Measurements from ENCODE around the gene ATP13A5. TPM values are rescaled to one million over a fixed set of nuclear protein-coding genes. Genes with fewer than 3 reads are reported as not detected.

ATP13A5 gene
- total and polyA plus RNA-seq, 3 experiments from 2014 or later = not detected

DNA sequence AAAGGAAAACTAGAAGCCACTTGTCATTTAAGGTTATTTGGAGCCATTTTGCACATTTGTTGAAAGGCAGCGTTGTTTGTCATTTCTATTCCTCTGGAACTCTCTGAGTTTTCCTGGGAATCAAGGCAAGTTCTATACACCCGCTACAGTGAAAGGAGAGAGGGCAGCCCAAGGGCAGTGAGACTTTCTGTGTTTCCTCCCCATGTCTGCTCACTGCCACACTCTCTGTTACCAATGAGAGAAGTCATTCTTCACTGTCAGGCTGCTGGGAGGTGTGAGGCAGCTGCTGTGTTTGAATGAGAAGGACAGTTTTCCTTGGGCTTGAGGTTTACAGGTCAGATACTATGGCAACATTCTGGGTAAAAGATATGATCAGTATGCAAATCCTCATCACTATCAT lies 36.0 kb downstream of the ATP13A5 start:
- no peak for DNase-seq
- ChIA-PET CTCF (no interaction called here), POLR2A (no interaction called here)
- H3K9me3 ChIP-seq (ENCODE audit: low read length) = no peaks in the 10 kb centered on the region
- H3K27me3 Mint-ChIP-seq = peaks cover 4 to 18% of the 10 kb centered on the region in 2 donors
- no peaks in the 10 kb centered on the region for H3K36me3 Mint-ChIP-seq
- peaks cover 0 to 2% (median 0%) of the 10 kb centered on the region in 5 donors for H3K9me3 Mint-ChIP-seq
- H3K27ac Mint-ChIP-seq = peak overlapping the region in 1 of 8 donors; percentile 2
- H3K4me3 ChIP-seq (ENCODE audit: low read length) = no peak overlapping the region
- H3K4me1 ChIP-seq (ENCODE audit: insufficient read depth, low read length) = no peaks in the 10 kb centered on the region
- H3K27me3 ChIP-seq (ENCODE audit: insufficient read depth, low read length, poor library complexity, severe bottlenecking) = no peaks in the 10 kb centered on the region
- H3K4me3 Mint-ChIP-seq = no peak overlapping the region
- no peaks in the 10 kb centered on the region for H3K4me1 Mint-ChIP-seq
- H3K36me3 ChIP-seq (ENCODE audit: insufficient read depth, low read length) = no peaks in the 10 kb centered on the region
- no peak overlapping the region for H3K27ac ChIP-seq (ENCODE audit: low read depth, low read length)

DNA sequence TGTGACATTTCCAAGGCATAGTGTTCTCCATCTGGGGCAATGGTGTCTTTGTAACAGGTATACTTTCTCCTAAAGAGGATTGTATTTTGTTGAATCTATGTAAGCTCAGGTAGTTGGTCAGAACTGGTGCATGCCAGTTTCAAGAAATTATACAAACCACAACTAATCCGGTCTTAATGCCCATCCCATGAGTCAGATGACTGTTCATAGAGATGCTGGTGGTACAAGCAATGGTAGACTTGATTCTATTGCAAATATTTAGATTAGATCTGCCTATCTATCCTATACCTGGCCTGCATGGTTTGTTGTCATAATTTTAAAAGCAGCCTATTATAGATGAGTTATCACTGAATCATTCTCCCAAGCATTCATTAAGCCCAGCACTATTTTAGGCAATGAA lies 43.5 kb downstream of the ATP13A5 start:
- no peaks in the 10 kb centered on the region for H3K4me1 Mint-ChIP-seq
- peaks cover 0 to 4% (median 0%) of the 10 kb centered on the region in 5 donors for H3K9me3 Mint-ChIP-seq
- H3K4me3 Mint-ChIP-seq = no peak overlapping the region
- no peak for DNase-seq
- Histone ChIP-seq H3K4me3 (ENCODE audit: low read length) (no peak overlapping the region), H3K27ac (ENCODE audit: low read depth, low read length) (no peak overlapping the region), H3K9me3 (ENCODE audit: low read length) (no peaks in the 10 kb centered on the region), H3K4me1 (ENCODE audit: insufficient read depth, low read length) (no peaks in the 10 kb centered on the region), H3K36me3 (ENCODE audit: insufficient read depth, low read length) (no peaks in the 10 kb centered on the region), H3K27me3 (ENCODE audit: insufficient read depth, low read length, poor library complexity, severe bottlenecking) (no peaks in the 10 kb centered on the region)
- H3K36me3 Mint-ChIP-seq = no peaks in the 10 kb centered on the region
- CTCF ChIA-PET = no interaction called here
- H3K27me3 Mint-ChIP-seq = peaks cover 0 to 5% of the 10 kb centered on the region in 2 donors
- POLR2A ChIA-PET = no interaction called here
- H3K27ac Mint-ChIP-seq = no peak overlapping the region

DNA sequence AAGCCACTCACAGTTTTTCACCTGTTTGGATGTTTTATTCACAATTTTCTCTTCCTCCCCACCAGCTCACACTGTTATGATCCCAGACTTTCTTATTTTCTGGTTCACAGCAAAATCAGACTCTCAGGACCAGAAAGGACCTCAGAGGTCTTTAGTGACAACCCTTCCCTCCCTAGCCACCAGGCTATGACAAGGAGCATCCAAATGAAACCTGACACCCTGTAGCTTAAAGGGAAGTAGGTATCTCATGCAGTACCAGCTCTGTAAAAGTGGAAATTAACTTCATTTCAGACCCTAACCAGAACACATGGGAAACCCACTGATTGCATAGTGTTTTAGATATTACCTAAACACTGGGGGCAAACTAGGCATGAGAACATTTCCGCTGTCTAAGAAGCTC lies 45.3 kb downstream of the ATP13A5 start:
- Mint-ChIP-seq H3K27me3 (peaks cover 0 to 2% of the 10 kb centered on the region in 2 donors), H3K4me3 (no peak overlapping the region), H3K27ac (no peak overlapping the region), H3K9me3 (peaks cover 0 to 4% (median 0%) of the 10 kb centered on the region in 5 donors), H3K36me3 (no peaks in the 10 kb centered on the region), H3K4me1 (no peaks in the 10 kb centered on the region)
- no peaks in the 10 kb centered on the region for H3K27me3 ChIP-seq (ENCODE audit: insufficient read depth, low read length, poor library complexity, severe bottlenecking)
- DNase-seq = no peak
- ChIA-PET CTCF (no interaction called here), POLR2A (no interaction called here)
- H3K4me3 ChIP-seq (ENCODE audit: low read length) = no peak overlapping the region
- no peaks in the 10 kb centered on the region for H3K9me3 ChIP-seq (ENCODE audit: low read length)
- H3K27ac ChIP-seq (ENCODE audit: low read depth, low read length) = no peak overlapping the region
- no peaks in the 10 kb centered on the region for H3K4me1 ChIP-seq (ENCODE audit: insufficient read depth, low read length)
- no peaks in the 10 kb centered on the region for H3K36me3 ChIP-seq (ENCODE audit: insufficient read depth, low read length)

DNA sequence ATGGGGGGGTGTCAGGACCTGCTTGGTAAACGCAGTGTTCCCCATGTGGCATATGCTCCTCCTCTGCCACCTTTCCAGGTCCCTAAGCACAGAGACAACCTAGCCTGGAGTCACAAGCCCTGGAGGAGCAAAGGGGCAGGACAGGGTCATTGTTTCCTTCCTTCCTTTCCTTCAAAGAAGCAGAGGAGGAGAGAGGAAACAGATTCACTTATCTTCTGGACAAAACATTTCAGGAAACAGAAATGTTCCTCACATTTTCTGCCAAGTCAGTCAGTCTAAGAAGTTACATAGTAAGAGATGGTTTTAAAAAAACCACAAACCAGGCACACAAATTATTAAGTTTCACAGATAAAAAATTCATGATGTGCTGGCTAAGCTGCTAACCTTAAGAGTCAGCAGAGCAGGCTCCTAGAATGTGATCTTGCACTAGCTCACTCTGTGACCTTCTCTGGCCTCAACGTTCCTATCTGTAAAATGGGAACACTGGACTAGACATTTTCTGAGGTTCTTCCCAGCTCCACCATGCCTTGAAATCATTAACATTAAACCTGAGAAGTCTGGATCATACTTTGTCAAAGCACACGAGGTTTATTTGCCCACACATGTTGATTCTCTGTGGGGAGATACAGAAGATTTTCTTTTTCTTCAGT lies 47.9 kb downstream of the ATP13A5 start:
- H3K4me1 Mint-ChIP-seq = no peaks in the 10 kb centered on the region
- ChIA-PET CTCF (no interaction called here), POLR2A (no interaction called here)
- H3K36me3 Mint-ChIP-seq = no peaks in the 10 kb centered on the region
- Histone ChIP-seq H3K4me3 (ENCODE audit: low read length) (no peak overlapping the region), H3K27me3 (ENCODE audit: insufficient read depth, low read length, poor library complexity, severe bottlenecking) (no peaks in the 10 kb centered on the region), H3K4me1 (ENCODE audit: insufficient read depth, low read length) (no peaks in the 10 kb centered on the region), H3K36me3 (ENCODE audit: insufficient read depth, low read length) (no peaks in the 10 kb centered on the region), H3K9me3 (ENCODE audit: low read length) (no peaks in the 10 kb centered on the region), H3K27ac (ENCODE audit: low read depth, low read length) (no peak overlapping the region)
- H3K27me3 Mint-ChIP-seq = peaks cover 0 to 2% of the 10 kb centered on the region in 2 donors
- no peaks in the 10 kb centered on the region for H3K9me3 Mint-ChIP-seq
- H3K27ac Mint-ChIP-seq = no peak overlapping the region
- DNase-seq = no peak
- no peak overlapping the region for H3K4me3 Mint-ChIP-seq

DNA sequence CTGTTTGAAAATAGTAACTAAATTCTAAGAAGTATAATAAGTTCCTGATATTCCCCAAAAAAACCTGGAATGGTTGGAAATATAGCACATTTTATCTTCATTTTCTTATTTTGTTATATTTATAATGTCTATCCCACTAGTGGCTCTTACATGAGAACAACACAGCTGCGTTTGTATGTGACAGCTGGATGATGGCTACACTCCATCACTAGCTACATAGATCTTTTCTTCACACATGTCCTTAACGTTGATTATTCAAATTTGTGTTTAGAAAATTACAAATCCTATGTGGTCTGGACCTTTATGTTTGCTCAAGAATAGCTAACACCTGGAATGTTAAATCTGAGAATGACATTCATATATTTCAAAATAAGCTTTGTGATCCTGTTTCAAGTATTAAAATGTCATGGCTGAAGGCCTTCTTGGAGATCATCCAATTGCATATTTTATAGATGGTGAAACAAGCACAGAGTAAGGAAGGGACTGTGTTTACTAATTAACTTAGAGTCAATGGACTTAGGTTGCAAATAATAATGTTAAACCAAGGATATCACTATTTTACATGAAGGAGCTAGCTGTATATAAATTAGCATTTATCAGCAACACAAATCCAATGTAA lies 60.8 kb downstream of the ATP13A5 start:
- ChIA-PET POLR2A (no interaction called here), CTCF (no interaction called here)
- Mint-ChIP-seq H3K27me3 (no peaks in the 10 kb centered on the region), H3K4me3 (no peak overlapping the region), H3K27ac (no peak overlapping the region), H3K9me3 (no peaks in the 10 kb centered on the region), H3K4me1 (no peaks in the 10 kb centered on the region), H3K36me3 (no peaks in the 10 kb centered on the region)
- no peaks in the 10 kb centered on the region for H3K4me1 ChIP-seq (ENCODE audit: insufficient read depth, low read length)
- H3K4me3 ChIP-seq (ENCODE audit: low read length) = no peak overlapping the region
- no peak overlapping the region for H3K27ac ChIP-seq (ENCODE audit: low read depth, low read length)
- H3K27me3 ChIP-seq (ENCODE audit: insufficient read depth, low read length, poor library complexity, severe bottlenecking) = no peaks in the 10 kb centered on the region
- no peak for DNase-seq
- H3K9me3 ChIP-seq (ENCODE audit: low read length) = no peaks in the 10 kb centered on the region
- H3K36me3 ChIP-seq (ENCODE audit: insufficient read depth, low read length) = no peaks in the 10 kb centered on the region

DNA sequence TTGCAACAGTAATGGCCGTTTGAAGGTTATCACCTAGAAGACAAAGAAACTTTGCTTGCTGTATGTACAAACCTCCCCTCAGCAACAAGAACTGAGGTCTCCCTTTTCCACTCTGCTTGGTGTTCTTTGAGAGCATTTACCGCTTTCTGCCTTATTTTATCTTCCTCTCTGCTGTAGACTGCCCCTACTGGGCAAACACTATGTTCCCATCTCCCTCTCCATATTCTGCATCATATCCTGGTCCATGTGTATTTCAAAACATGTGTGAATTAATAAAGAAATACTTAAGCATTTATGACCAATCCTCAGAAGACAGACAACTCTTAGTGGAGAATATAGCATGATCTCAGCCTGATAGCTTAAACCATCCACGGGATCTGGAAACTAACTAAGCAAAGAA lies 64.4 kb downstream of the ATP13A5 start:
- H3K27ac ChIP-seq (ENCODE audit: low read depth, low read length) = no peak overlapping the region
- no peak overlapping the region for H3K4me3 ChIP-seq (ENCODE audit: low read length)
- H3K4me1 ChIP-seq (ENCODE audit: insufficient read depth, low read length) = no peaks in the 10 kb centered on the region
- CTCF ChIA-PET = no interaction called here
- Mint-ChIP-seq H3K9me3 (no peaks in the 10 kb centered on the region), H3K27ac (no peak overlapping the region), H3K36me3 (no peaks in the 10 kb centered on the region), H3K4me3 (no peak overlapping the region), H3K4me1 (no peaks in the 10 kb centered on the region), H3K27me3 (no peaks in the 10 kb centered on the region)
- POLR2A ChIA-PET = no interaction called here
- H3K27me3 ChIP-seq (ENCODE audit: insufficient read depth, low read length, poor library complexity, severe bottlenecking) = no peaks in the 10 kb centered on the region
- no peaks in the 10 kb centered on the region for H3K9me3 ChIP-seq (ENCODE audit: low read length)
- H3K36me3 ChIP-seq (ENCODE audit: insufficient read depth, low read length) = no peaks in the 10 kb centered on the region
- DNase-seq = no peak

DNA sequence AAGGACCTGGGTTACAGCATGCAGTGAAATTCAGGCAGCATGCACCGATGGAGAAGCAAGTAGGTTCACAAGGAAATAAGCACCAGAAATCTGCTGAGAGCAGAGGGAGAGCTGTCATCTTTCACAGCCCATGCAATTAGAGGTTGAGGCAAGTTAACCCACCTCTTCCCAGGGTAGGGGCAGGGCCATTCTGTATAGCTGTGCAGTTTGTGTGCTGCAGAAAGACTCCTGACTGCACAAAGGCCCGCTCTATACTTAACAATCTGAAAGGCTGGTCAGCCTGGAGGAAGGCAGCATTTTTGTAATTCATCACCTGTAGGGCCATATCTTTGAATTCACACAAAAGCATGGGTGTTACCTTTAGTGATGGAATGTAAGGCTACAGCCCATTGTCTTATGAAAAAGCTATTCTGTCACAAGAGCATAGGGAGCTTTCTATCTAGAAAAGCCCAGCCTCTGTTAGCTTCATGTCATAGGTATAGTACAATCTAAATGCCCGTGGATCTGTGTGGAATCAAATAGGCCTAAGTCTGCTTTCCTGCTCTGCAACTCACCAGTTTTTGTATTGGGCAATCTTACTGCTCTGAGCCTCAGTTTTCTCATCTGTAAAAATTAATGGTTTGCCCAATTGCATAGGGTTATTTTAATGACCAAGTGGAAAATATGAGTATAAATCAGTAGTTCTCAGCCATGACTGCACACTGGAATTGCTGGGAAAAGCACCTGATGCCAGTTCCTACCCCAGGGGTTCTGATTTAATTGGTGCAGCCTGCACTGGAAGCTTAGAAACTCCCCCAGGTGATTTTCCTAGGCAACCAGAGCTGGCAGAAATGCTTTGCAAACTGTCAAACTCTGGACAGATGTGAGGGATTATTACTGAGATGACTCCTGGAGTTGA lies 65.2 kb downstream of the ATP13A5 start:
- H3K9me3 ChIP-seq (ENCODE audit: low read length) = no peaks in the 10 kb centered on the region
- Mint-ChIP-seq H3K4me1 (no peaks in the 10 kb centered on the region), H3K4me3 (no peak overlapping the region), H3K27ac (no peak overlapping the region), H3K36me3 (no peaks in the 10 kb centered on the region), H3K9me3 (no peaks in the 10 kb centered on the region), H3K27me3 (no peaks in the 10 kb centered on the region)
- H3K27me3 ChIP-seq (ENCODE audit: insufficient read depth, low read length, poor library complexity, severe bottlenecking) = no peaks in the 10 kb centered on the region
- H3K27ac ChIP-seq (ENCODE audit: low read depth, low read length) = no peak overlapping the region
- no peaks in the 10 kb centered on the region for H3K36me3 ChIP-seq (ENCODE audit: insufficient read depth, low read length)
- POLR2A ChIA-PET = no interaction called here
- DNase-seq = no peak
- no peaks in the 10 kb centered on the region for H3K4me1 ChIP-seq (ENCODE audit: insufficient read depth, low read length)
- CTCF ChIA-PET = no interaction called here
- H3K4me3 ChIP-seq (ENCODE audit: low read length) = no peak overlapping the region

DNA sequence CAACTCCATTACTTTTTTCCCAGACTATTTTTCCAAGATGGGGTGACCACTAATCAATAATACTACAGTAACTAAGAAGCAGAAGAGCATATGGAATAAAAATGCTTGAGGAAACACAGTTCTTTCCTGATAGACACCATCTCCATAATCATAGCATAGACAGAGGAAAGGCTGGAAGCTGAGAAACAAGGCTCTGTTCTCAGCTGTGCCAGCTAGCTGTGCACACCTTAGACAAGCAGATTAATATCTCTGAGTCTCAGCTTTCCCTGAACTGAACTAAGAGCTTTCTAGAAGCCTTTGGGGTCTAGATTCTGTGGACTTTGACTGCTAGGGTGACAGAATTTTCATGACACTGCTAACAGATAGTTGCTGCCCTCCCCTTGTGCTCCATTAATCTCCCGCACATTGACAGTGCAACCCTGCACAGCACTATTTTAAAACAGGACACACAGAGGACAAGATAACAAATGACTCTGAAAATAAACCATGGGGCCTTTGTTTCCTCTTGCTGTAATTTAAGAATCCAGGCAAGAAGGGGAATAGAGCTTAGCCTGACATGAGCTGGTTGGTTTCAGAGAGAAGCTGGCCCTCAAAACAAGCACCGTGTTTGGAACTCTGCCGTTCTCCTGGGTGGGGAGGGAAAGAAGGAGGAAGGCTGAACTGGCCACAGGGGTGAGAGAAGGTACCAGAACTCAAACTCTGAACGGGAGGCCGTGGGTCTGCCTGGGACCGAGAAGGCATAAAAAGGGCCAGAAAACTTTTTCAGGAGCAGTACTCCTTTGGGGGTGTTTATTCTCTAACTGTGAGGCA lies 67.4 kb downstream of the ATP13A5 start:
- no peaks in the 10 kb centered on the region for H3K4me1 ChIP-seq (ENCODE audit: insufficient read depth, low read length)
- H3K4me3 ChIP-seq (ENCODE audit: low read length) = no peak overlapping the region
- H3K9me3 Mint-ChIP-seq = no peaks in the 10 kb centered on the region
- CTCF ChIA-PET = no interaction called here
- no peak overlapping the region for H3K4me3 Mint-ChIP-seq
- H3K36me3 Mint-ChIP-seq = no peaks in the 10 kb centered on the region
- no peaks in the 10 kb centered on the region for H3K4me1 Mint-ChIP-seq
- no peaks in the 10 kb centered on the region for H3K27me3 ChIP-seq (ENCODE audit: insufficient read depth, low read length, poor library complexity, severe bottlenecking)
- H3K27ac ChIP-seq (ENCODE audit: low read depth, low read length) = no peak overlapping the region
- POLR2A ChIA-PET = no interaction called here
- no peak for DNase-seq
- H3K27ac Mint-ChIP-seq = no peak overlapping the region
- no peaks in the 10 kb centered on the region for H3K27me3 Mint-ChIP-seq
- H3K9me3 ChIP-seq (ENCODE audit: low read length) = no peaks in the 10 kb centered on the region
- H3K36me3 ChIP-seq (ENCODE audit: insufficient read depth, low read length) = no peaks in the 10 kb centered on the region
